ENCODE results near the gene OR2S2.
"Not testable (repeated sequence)": the region's sequence is repeated elsewhere in the genome, so short reads cannot be mapped to it uniquely, and the experiment has no call there.

OR2S2 gene

GRCh38 chr9:35962126-35962906 lies 4.4 kb upstream of the OR2S2 start:
- no peak for DNase-seq (ENCODE audit: low spot score)

DNA sequence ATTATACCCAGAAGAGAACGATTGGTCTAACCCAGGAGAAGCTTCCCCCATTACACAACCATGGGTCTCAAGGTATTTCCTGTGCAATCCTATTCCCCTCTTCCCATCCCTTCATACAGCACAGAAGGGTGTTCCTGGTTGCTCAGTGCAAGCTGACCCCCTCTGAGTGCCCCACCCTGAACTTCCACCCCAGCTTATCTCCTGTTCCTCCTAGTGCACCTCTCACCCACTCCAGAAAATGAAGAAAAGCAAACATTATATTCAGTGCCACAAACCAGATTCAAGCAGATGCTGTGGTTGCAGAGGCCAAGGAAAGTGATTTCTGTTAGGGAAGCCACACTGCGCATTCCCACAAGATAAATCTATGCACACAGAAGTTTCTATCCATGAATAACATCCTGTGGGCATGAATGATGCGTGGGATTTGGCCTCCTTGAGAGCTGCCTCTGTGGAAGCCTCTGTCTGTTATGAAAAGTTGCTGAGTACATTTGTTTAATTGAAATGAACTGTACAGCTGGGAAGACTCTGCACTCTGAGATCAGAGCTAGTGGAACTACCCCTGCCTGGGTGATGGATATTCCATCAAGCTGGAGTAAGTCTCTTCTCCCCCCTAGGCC lies 2.2 kb upstream of the OR2S2 start:
- DNase-seq (ENCODE audit: low spot score) = no peak

DNA sequence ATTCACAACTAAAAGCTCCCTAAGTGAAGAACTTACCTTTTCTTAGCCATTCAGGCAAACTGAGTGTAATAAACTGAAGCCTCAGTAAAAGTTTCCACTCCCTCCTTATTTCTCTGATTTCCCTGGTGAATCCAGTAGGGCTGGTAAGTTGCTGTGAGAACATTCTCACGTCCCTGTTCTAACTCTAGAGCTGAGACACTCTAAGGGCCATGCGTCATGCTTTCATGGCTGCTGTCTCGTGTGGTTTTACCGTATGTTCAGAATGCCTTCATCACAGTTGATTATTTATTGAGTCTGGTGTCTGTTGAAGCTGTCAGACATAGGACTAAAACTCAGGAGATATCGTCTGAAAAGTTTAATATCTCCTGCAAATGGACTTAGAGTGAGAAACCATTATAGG lies 1.3 kb downstream of the OR2S2 start:
- DNase-seq (ENCODE audit: low spot score) = no peak

DNA sequence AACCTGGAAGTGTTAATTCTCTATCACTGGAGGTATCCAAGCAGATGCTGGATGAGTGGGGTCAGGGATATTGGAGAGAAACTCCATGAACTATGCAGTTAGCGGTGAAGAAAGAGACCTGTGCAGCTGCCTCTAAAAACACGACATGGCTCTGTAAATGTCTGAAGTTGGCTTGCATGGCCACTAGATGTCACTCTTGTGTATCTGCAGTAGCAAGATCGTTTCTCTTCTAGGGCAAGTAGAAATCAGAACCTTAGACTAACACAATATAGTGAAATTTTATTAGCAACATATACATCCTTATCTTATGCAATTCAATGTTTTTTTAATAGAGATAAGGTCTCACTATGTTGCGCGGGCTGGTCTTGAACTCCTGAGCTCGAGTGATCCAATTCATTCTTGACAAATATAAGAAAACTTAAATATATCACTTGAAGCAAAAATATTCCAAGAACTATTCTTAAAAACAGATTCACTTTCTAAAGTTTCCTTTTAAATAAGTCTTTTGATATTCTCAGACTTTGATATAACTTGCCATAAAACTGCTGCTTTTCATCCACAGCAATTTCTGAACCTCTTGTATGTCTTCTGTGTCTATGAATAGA lies 2.9 kb downstream of the OR2S2 start:
- DNase-seq (ENCODE audit: low spot score) = peak; percentile 84

- DNase-seq (ENCODE audit: low spot score) = no peak
These were observed 5.3 kb downstream of the OR2S2 start for GRCh38 chr9:35952526-35953191.

DNA sequence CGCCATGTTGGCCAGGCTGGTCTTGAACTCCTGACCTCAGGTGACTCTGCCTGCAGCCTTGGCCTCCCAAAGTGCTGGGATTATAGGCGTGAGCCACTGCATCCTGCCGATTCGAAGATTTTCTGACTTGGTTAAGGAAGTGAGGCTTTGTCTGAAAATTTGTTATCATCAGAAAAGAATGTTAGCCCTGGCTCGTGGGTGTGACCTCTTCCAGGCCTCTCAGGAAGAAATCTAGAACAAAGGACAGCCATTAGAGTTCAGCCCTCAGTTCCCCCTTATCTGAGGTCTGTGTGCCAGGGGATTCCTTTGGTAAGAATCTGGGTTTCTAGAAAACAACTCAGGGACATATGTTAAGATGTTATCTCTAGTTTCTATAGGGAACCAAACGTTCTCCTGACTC lies 6.2 kb downstream of the OR2S2 start:
- peak; percentile 95 for DNase-seq (ENCODE audit: low spot score)

DNA sequence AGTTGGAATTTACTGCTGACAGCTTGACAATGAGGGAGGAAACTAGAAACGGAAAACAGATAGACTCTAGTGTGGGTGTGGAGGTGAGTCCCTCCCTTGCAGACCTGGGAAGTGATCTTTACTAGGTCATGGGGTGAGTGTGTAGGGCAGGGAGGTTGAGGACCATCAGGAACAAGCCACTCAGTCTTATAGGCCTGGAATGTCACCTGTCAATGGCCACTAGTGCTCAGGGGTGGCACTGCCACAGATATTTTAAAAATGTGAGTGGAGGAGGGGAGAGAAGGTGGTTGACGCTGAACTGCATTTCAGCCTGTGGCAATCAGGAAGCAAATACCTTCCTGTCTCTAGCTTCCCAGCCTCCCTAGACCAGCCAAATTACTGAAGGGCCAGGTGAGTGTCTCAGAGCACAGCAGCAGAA lies 9.0 kb downstream of the OR2S2 start:
- DNase-seq (ENCODE audit: low spot score) = no peak

GRCh38 chr9:35948451-35948850 lies 9.5 kb downstream of the OR2S2 start:
- DNase-seq (ENCODE audit: low spot score) = no peak

DNA sequence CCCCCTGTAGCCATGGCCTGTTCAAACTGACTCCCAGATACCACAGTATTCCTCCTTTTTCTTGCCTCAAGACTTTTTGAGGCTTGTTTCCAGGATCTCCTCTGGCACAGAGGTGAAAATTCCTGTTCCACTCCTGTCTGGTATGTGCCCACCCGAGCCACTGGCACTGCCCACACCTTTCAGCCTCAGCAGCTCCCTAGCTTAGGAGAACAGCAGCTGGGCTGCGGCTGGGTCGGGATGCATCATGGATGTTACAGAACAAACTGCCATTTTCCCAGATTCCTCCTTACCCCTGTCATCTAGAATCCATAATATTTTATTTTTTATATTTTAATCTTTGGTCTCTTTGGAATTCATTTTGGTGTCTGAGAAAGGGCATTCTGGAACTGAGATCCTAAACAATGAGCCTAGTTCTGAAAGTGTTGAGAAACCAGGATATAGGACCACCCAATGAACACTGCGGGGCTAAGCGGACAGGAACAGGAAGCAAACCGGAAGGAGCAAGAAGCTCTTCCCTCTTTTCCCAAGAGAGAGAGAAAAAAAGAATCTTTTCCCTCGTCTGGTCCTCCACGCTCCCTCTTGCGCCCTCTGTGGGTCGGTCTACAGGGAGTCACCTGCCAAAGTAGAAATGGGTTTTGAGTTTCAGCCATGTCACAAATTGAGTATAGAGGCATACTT lies 12.5 kb downstream of the OR2S2 start:
- DNase-seq (ENCODE audit: low spot score) = peak; percentile 80

DNA sequence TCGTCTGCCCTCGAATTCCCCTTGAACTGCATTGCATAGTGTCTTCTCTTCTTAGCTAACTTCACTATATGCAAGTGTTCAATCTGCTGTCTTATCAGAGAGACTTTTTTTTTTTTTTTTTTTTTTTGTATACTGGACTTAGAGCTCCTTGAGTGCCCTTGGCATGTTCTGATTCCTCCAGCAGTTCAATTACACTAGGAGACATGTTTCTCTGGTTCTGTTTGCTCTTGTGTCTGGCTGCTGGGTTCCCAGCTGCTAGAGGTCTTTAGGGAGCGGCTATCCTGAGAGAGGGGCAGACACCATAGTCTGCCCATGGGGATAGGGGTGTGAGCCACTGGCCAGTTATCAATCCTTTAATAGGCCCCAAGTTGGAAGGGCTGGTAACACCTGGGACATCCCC lies 13.1 kb downstream of the OR2S2 start:
- no peak for DNase-seq (ENCODE audit: low spot score)

GRCh38 chr9:35944173-35944572 lies 13.8 kb downstream of the OR2S2 start:
- no peak for DNase-seq (ENCODE audit: low spot score)

- no peak for DNase-seq (ENCODE audit: low spot score)
These were observed 15.7 kb downstream of the OR2S2 start for GRCh38 chr9:35942286-35942685.

GRCh38 chr9:35940458-35941407 lies 17.2 kb downstream of the OR2S2 start:
- DNase-seq (ENCODE audit: low spot score) = no peak

- no peak for DNase-seq (ENCODE audit: low spot score)
These were observed 18.2 kb downstream of the OR2S2 start for GRCh38 chr9:35939679-35940250.

DNA sequence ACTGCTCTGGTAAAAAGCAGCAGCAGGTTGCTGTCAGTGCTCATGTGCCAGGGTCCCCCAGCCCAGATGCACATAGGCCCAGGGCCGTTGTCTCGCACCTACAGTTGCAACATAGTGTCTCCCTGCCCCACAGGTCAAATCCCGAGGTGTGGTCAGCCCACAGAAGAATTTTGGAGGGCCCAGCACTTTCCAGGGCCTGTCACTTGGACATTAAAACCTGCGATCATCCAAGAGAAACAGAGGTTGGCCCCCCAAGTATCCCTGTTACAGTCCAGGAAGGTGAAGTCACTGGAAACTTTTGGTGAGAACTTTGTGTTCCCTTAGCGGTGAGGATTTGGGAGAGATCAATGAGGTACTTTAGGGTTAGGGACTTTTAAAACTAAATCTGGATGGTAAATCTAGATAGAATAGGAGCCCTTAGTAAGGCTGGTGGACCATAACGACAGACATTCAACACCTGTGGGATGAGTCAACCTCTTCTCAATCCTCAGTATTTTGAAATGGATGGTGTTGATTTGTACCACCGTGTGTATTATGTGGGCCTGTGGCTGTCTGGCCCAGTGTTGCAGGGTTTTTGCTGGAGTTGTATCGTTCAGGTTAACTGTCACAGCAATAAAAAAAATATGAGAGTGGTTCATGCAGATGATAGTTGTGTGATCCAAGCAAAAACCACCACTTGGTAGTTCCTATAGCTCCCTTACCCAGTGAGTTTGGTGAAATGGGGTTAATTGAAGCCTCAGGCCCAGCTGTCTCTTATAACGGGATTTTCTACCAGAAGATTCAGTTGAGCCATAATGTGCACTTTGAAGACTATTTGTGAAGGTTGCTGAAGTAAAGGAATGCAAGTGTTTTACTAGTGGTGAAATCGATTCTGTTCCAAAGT lies 19.2 kb downstream of the OR2S2 start:
- no peak for DNase-seq (ENCODE audit: low spot score)

DNA sequence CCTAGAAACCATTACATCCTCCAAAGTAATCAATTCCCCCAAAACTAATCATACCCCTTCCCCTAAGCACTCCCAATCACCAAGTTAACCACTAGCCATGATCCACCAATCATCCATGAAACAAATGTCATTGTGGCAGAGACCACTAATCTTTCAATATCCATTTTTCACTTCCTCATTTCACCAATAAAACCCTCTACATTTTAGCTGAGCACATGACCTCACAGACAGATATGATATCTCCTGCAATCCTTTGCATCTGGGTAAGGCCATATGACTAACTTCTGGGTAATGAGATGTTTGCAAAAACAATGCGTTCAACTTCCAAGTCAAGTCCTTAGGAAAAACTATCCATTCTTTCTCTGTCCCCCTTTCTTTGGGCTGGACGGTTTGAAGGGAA lies 20.7 kb downstream of the OR2S2 start:
- DNase-seq (ENCODE audit: low spot score) = no peak

DNA sequence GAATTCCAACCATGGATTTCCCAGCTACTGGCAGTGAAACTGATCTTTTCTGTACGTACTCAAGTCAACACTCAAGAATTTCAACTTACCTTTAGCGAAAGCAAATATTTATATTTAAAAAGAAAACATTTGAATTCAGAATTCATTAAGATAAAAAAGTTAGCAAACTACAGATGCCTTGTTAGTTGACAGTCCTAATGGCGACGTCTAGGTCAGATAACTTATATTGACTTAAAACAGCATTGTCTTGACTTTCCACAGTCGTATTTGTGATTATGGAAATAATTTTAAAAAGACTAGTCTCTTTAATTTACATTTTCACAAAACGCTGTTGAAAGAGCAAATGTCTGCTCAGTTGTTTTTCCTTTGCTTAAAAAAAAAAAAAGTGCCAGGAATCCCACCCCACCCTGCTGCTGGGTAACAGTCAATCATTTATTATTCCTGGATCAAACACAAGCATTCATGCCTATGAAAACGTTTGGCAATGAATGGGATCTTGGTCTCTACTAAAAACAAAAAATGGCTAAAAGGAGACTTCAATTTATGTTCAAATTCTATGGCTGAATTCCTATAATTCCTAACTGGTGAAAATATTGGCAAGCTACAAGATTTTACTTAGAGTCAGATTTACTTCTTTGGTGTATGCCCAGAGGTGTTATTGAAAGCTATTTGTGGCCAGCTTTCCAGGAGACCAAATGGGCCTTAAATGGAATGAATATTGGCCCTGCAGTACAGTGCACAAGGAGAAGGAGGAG lies 22.0 kb downstream of the OR2S2 start:
- no peak for DNase-seq (ENCODE audit: low spot score)

GRCh38 chr9:35935261-35935660 lies 22.7 kb downstream of the OR2S2 start:
- DNase-seq (ENCODE audit: low spot score) = no peak

DNA sequence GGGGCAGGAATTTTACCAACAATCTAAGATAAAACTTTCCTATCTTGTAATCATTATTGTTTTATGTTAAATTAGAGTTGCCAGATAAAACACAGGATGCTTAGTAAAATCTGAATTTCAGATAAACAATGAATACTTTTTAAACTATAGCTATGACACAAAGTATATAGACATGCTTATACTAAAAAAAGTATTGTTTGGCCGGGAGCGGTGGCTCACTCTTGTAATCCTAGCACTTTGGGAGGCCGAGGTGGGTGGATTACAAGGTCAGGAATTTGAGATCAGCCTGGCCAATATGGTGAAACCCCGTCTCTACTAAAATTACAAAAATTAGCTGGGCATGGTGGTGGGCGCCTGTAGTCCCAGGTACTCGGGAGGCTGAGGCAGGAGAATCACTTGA lies 23.9 kb downstream of the OR2S2 start:
- not testable (repeated sequence) for DNase-seq (ENCODE audit: low spot score)

Measured in kidney capillary endothelial cell (primary cell).